ENCODE data around the gene SEMA5B.

- no peak for TF ChIP-seq ZNF592 (IDR thresholded peaks at IDR 0.05)
- no peak for TF ChIP-seq HDAC2 (IDR thresholded peaks at IDR 0.05)
- no peak for TF ChIP-seq MAFK (IDR thresholded peaks at IDR 0.05; ENCODE audit: low read length)
- TF ChIP-seq TCF15 (CRISPR knock-in tag; IDR thresholded peaks at IDR 0.05): no peak
- no peak for TF ChIP-seq TRIM28 (IDR thresholded peaks at IDR 0.05)
- no peak for TF ChIP-seq EP300 (IDR thresholded peaks at IDR 0.05; ENCODE audit: low read length)
- TF ChIP-seq RNF2 (IDR thresholded peaks at IDR 0.05): no peak
- TF ChIP-seq POLR2AphosphoS5 (IDR thresholded peaks at IDR 0.05; ENCODE audit: control insufficient read depth, insufficient read depth, low read depth, low read length): no peak
- TF ChIP-seq CHD2 (IDR thresholded peaks at IDR 0.05; ENCODE audit: low read depth, low read length): no peak
- no peak for TF ChIP-seq GTF2E2 (tag; IDR thresholded peaks at IDR 0.05)
- TF ChIP-seq ZNF780A (CRISPR knock-in tag; IDR thresholded peaks at IDR 0.05): no peak
- TF ChIP-seq FOXM1 (IDR thresholded peaks at IDR 0.05; ENCODE audit: low read depth): no peak
- TF ChIP-seq FOXM1 (CRISPR knock-in tag; IDR thresholded peaks at IDR 0.05; ENCODE audit: low read depth): no peak
- TF ChIP-seq SUPT5H (IDR thresholded peaks at IDR 0.05): no peak
Observed at GRCh38 chr3:122987736-122988319, 39.7 kb downstream of the SEMA5B start.

Data from K562 (cell line).